ENCODE data around the gene MYL7.

GRCh38 chr7:44110719-44111635 lies 30.2 kb downstream of the MYL7 start:
- TF ChIP-seq EP300 (IDR thresholded peaks at IDR 0.05) (no peak), CTCF (IDR thresholded peaks at IDR 0.05) (no peak), POLR2A (IDR thresholded peaks at IDR 0.05) (no peak)

Data from tibial nerve (tissue), 4 donors.